ENCODE measurements around the gene OR5L1. TPM values are rescaled to one million over a fixed set of nuclear protein-coding genes. Genes with fewer than 3 reads are reported as not detected.
A peak's percentile ranks its signal among the peaks of the same experiment; 100 is the strongest.

Gene OR5L1
- total and polyA plus RNA-seq, 4 experiments from 2014 or later: not detected

GRCh38 chr11:55838452-55838851 is 27.3 kb downstream of the OR5L1 start, which contains the start of gene OR5D16:
TSS of gene OR5D16 (plus strand) at chr11:55838752. CDS start at chr11:55838752, 0 bp downstream.
- no peaks in the 10 kb centered on the region for H3K27me3 ChIP-seq (ENCODE audit: insufficient read depth, low read length)
- H3K4me3 ChIP-seq (ENCODE audit: low read length in 2 of 2): no peak within 1 kb of the TSS
- no peaks in the 10 kb centered on the region for H3K36me3 Mint-ChIP-seq
- ChIA-PET CTCF (ENCODE audit: partially characterized antibody) (no interaction called here), POLR2A (ENCODE audit: partially characterized antibody) (no interaction called here)
- H3K4me1 ChIP-seq (ENCODE audit: insufficient read depth, low read length): no peaks in the 10 kb centered on the region
- peak within 1 kb of the TSS in 1 of 7 donors; percentile 22 for H3K27ac Mint-ChIP-seq
- H3K4me3 Mint-ChIP-seq: no peak within 1 kb of the TSS
- no peak for DNase-seq
- H3K4me1 Mint-ChIP-seq: no peaks in the 10 kb centered on the region
- H3K9me3 ChIP-seq (ENCODE audit: control insufficient read depth in 1 of 2, low read length in 2 of 2): no peaks in the 10 kb centered on the region
- H3K27ac ChIP-seq (ENCODE audit: low read depth, low read length): no peak within 1 kb of the TSS
- intact Hi-C loops (cut with micrococcal nuclease): no loop called here
- H3K27me3 Mint-ChIP-seq: no peaks in the 10 kb centered on the region
- no peaks in the 10 kb centered on the region for H3K36me3 ChIP-seq (ENCODE audit: insufficient read depth, low read length)
- peaks cover 2 to 26% (median 18%) of the 10 kb centered on the region in 8 donors for H3K9me3 Mint-ChIP-seq

- Mint-ChIP-seq H3K4me3 (no peak overlapping the region), H3K9me3 (peaks cover 0 to 21% (median 11%) of the 10 kb centered on the region in 8 donors), H3K27me3 (no peaks in the 10 kb centered on the region), H3K36me3 (no peaks in the 10 kb centered on the region), H3K4me1 (no peaks in the 10 kb centered on the region), H3K27ac (no peak overlapping the region)
- ChIA-PET CTCF (ENCODE audit: partially characterized antibody) (no interaction called here), POLR2A (ENCODE audit: partially characterized antibody) (no interaction called here)
- DNase-seq: no peak
- no peaks in the 10 kb centered on the region for H3K27me3 ChIP-seq (ENCODE audit: insufficient read depth, low read length)
- H3K9me3 ChIP-seq (ENCODE audit: control insufficient read depth in 1 of 2, low read length in 2 of 2): no peaks in the 10 kb centered on the region
- no peak overlapping the region for H3K4me3 ChIP-seq (ENCODE audit: low read length in 2 of 2)
- no peaks in the 10 kb centered on the region for H3K4me1 ChIP-seq (ENCODE audit: insufficient read depth, low read length)
- H3K27ac ChIP-seq (ENCODE audit: low read depth, low read length): no peak overlapping the region
- intact Hi-C loops (cut with micrococcal nuclease): no loop called here
- no peaks in the 10 kb centered on the region for H3K36me3 ChIP-seq (ENCODE audit: insufficient read depth, low read length)
Measured at GRCh38 chr11:55847453-55847852, 36.3 kb downstream of the OR5L1 start.

- Mint-ChIP-seq H3K4me3 (no peak overlapping the region), H3K9me3 (peaks cover 2 to 26% (median 11%) of the 10 kb centered on the region in 8 donors), H3K36me3 (no peaks in the 10 kb centered on the region), H3K4me1 (no peaks in the 10 kb centered on the region), H3K27ac (no peak overlapping the region), H3K27me3 (no peaks in the 10 kb centered on the region)
- intact Hi-C loops (cut with micrococcal nuclease): no loop called here
- no peak overlapping the region for H3K4me3 ChIP-seq (ENCODE audit: low read length in 2 of 2)
- no peak overlapping the region for H3K27ac ChIP-seq (ENCODE audit: low read depth, low read length)
- no peaks in the 10 kb centered on the region for H3K9me3 ChIP-seq (ENCODE audit: control insufficient read depth in 1 of 2, low read length in 2 of 2)
- ChIA-PET CTCF (ENCODE audit: partially characterized antibody) (no interaction called here), POLR2A (ENCODE audit: partially characterized antibody) (no interaction called here)
- H3K27me3 ChIP-seq (ENCODE audit: insufficient read depth, low read length): no peaks in the 10 kb centered on the region
- DNase-seq: no peak
- no peaks in the 10 kb centered on the region for H3K36me3 ChIP-seq (ENCODE audit: insufficient read depth, low read length)
- H3K4me1 ChIP-seq (ENCODE audit: insufficient read depth, low read length): no peaks in the 10 kb centered on the region
Measured at GRCh38 chr11:55849037-55849436, 37.9 kb downstream of the OR5L1 start.

- no peaks in the 10 kb centered on the region for H3K27me3 ChIP-seq (ENCODE audit: insufficient read depth, low read length)
- H3K4me1 Mint-ChIP-seq: no peaks in the 10 kb centered on the region
- H3K27ac ChIP-seq (ENCODE audit: low read depth, low read length): no peak overlapping the region
- H3K36me3 ChIP-seq (ENCODE audit: insufficient read depth, low read length): no peaks in the 10 kb centered on the region
- no peaks in the 10 kb centered on the region for H3K36me3 Mint-ChIP-seq
- H3K9me3 ChIP-seq (ENCODE audit: control insufficient read depth in 1 of 2, low read length in 2 of 2): no peaks in the 10 kb centered on the region
- H3K4me3 ChIP-seq (ENCODE audit: low read length in 2 of 2): no peak overlapping the region
- H3K27me3 Mint-ChIP-seq: no peaks in the 10 kb centered on the region
- DNase-seq: no peak
- intact Hi-C loops (cut with micrococcal nuclease): no loop called here
- no peaks in the 10 kb centered on the region for H3K4me1 ChIP-seq (ENCODE audit: insufficient read depth, low read length)
- H3K27ac Mint-ChIP-seq: no peak overlapping the region
- peaks cover 1 to 20% (median 8%) of the 10 kb centered on the region in 8 donors for H3K9me3 Mint-ChIP-seq
- H3K4me3 Mint-ChIP-seq: no peak overlapping the region
- ChIA-PET CTCF (ENCODE audit: partially characterized antibody) (no interaction called here), POLR2A (ENCODE audit: partially characterized antibody) (no interaction called here)
Measured at GRCh38 chr11:55852141-55852540, 41.0 kb downstream of the OR5L1 start.

GRCh38 chr11:55854704-55855103 is 43.5 kb downstream of the OR5L1 start:
- H3K9me3 ChIP-seq (ENCODE audit: control insufficient read depth in 1 of 2, low read length in 2 of 2): no peaks in the 10 kb centered on the region
- no peaks in the 10 kb centered on the region for H3K27me3 Mint-ChIP-seq
- no peak for DNase-seq
- no peaks in the 10 kb centered on the region for H3K36me3 ChIP-seq (ENCODE audit: insufficient read depth, low read length)
- no peaks in the 10 kb centered on the region for H3K36me3 Mint-ChIP-seq
- H3K27me3 ChIP-seq (ENCODE audit: insufficient read depth, low read length): no peaks in the 10 kb centered on the region
- ChIA-PET CTCF (ENCODE audit: partially characterized antibody) (no interaction called here), POLR2A (ENCODE audit: partially characterized antibody) (no interaction called here)
- peaks cover 2 to 22% (median 11%) of the 10 kb centered on the region in 8 donors for H3K9me3 Mint-ChIP-seq
- no peak overlapping the region for H3K4me3 ChIP-seq (ENCODE audit: low read length in 2 of 2)
- H3K4me1 Mint-ChIP-seq: no peaks in the 10 kb centered on the region
- intact Hi-C loops (cut with micrococcal nuclease): no loop called here
- no peak overlapping the region for H3K4me3 Mint-ChIP-seq
- H3K4me1 ChIP-seq (ENCODE audit: insufficient read depth, low read length): no peaks in the 10 kb centered on the region
- H3K27ac Mint-ChIP-seq: no peak overlapping the region
- H3K27ac ChIP-seq (ENCODE audit: low read depth, low read length): no peak overlapping the region

Other genes starting within 250 kb of the OR5L1 start
- not detected for gene OR4C16, start 239.2 kb upstream of the OR5L1 start, total RNA-seq
- gene OR4C16, start 239.2 kb upstream of the OR5L1 start, polyA plus RNA-seq: not detected
- gene OR4C11, start 203.7 kb upstream of the OR5L1 start, total RNA-seq: not detected
- gene OR4C11, start 203.7 kb upstream of the OR5L1 start, polyA plus RNA-seq: not detected
- not detected for gene OR4P4, start 176.3 kb upstream of the OR5L1 start, total RNA-seq
- not detected for gene OR4P4, start 176.3 kb upstream of the OR5L1 start, polyA plus RNA-seq
- gene OR4S2, start 163.0 kb upstream of the OR5L1 start, total RNA-seq: not detected
- not detected for gene OR4S2, start 163.0 kb upstream of the OR5L1 start, polyA plus RNA-seq
- gene OR4C6, start 149.2 kb upstream of the OR5L1 start, total RNA-seq: not detected
- gene OR4C6, start 149.2 kb upstream of the OR5L1 start, polyA plus RNA-seq: not detected
- not detected for gene OR5D13, start 37.9 kb upstream of the OR5L1 start, total RNA-seq
- gene OR5D13, start 37.9 kb upstream of the OR5L1 start, polyA plus RNA-seq: not detected
- not detected for gene OR5D14, start 15.8 kb upstream of the OR5L1 start, total RNA-seq
- not detected for gene OR5D14, start 15.8 kb upstream of the OR5L1 start, polyA plus RNA-seq
- not detected for gene OR5D18, start 8.3 kb downstream of the OR5L1 start, total RNA-seq
- not detected for gene OR5D18, start 8.3 kb downstream of the OR5L1 start, polyA plus RNA-seq
- not detected for gene OR5L2, start 15.9 kb downstream of the OR5L1 start, total RNA-seq
- not detected for gene OR5L2, start 15.9 kb downstream of the OR5L1 start, polyA plus RNA-seq
- gene OR5D16, start 27.4 kb downstream of the OR5L1 start, total RNA-seq: not detected
- gene OR5D16, start 27.4 kb downstream of the OR5L1 start, polyA plus RNA-seq: not detected
- gene TRIM51, start 71.9 kb downstream of the OR5L1 start, total RNA-seq: not detected
- gene TRIM51, start 71.9 kb downstream of the OR5L1 start, polyA plus RNA-seq: not detected
- gene OR5W2, start 103.2 kb downstream of the OR5L1 start, total RNA-seq: not detected
- not detected for gene OR5W2, start 103.2 kb downstream of the OR5L1 start, polyA plus RNA-seq
- gene OR5I1, start 125.0 kb downstream of the OR5L1 start, total RNA-seq: not detected
- not detected for gene OR5I1, start 125.0 kb downstream of the OR5L1 start, polyA plus RNA-seq
- gene OR10AG1, start 158.6 kb downstream of the OR5L1 start, total RNA-seq: not detected
- gene OR10AG1, start 158.6 kb downstream of the OR5L1 start, polyA plus RNA-seq: not detected
- not detected for gene OR5F1, start 183.3 kb downstream of the OR5L1 start, total RNA-seq
- gene OR5F1, start 183.3 kb downstream of the OR5L1 start, polyA plus RNA-seq: not detected
- not detected for gene OR5AS1, start 216.3 kb downstream of the OR5L1 start, total RNA-seq
- gene OR5AS1, start 216.3 kb downstream of the OR5L1 start, polyA plus RNA-seq: not detected